B cell (primary cell): Measurements from ENCODE around the gene JADE2. TPM values are rescaled to one million over a fixed set of nuclear protein-coding genes. Genes with fewer than 3 reads are reported as not detected.
A peak's percentile ranks its signal among the peaks of the same experiment; 100 is the strongest.

Experiments
- ATAC-seq: fragments of 200-7000 bp; cut with Tn5 transposase; one replicate; pipeline ENCODE4 v1.10.0; 2021; ENCODE audit warnings: low read depth, mild to moderate bottlenecking, moderate number of reproducible peaks, moderate library complexity
- CTCF ChIA-PET: fragments of 350-600 bp; sonication (Branson Sonifier 250); formaldehyde crosslinking; loops from one replicate; lab custom pipeline; 2021; ENCODE audit warnings: antibody characterized with exemption, inconsistent platforms; lab: Charles Lee
- POLR2A ChIA-PET: fragments of 350-600 bp; sonication (Branson Sonifier 250); formaldehyde crosslinking; loops from one replicate; lab custom pipeline; 2021; ENCODE audit warnings: antibody characterized with exemption; lab: Charles Lee
- DNase-seq: peaks from one replicate; pipeline ENCODE4 v3.0.0; 2013
- H2AFZ ChIP-seq: 2 replicates; pipeline ENCODE4 v1.6.1; 2012; ENCODE audit warnings: mild to moderate bottlenecking, low read depth, low read length; ENCODE audit not compliant: insufficient read depth, poor library complexity, severe bottlenecking
- H3K27ac ChIP-seq, 2 donors: 1 replicate in 1 of 2; 2 replicates in 1 of 2; pipeline ENCODE4 v1.5.1; 2012 to 2013; ENCODE audit warnings: low read length in 2 of 2, mild to moderate bottlenecking in 2 of 2, moderate library complexity in 1 of 2
- H3K27me3 ChIP-seq, 4 experiments: fragments of 200-600 bp in 1 of 4; sonication (generic) in 1 of 4; replicated peaks in 1 of 4; 1 replicate in 2 of 4; 2 replicates in 2 of 4; pipeline versions ENCODE4 v1.6.1 to v1.7.0; 2013 to 2016; ENCODE audit warnings: low read length in 3 of 4, mild to moderate bottlenecking in 2 of 4, mixed read lengths in 1 of 4, moderate library complexity in 1 of 4; ENCODE audit not compliant: insufficient read depth in 4 of 4, control insufficient read depth in 3 of 4; ENCODE audit errors: control extremely low read depth in 1 of 4
- H3K36me3 ChIP-seq, 2 experiments: replicated peaks in 1 of 2; 1 replicate in 1 of 2; 2 replicates in 1 of 2; pipeline versions ENCODE4 v1.6.1 to v1.7.1; 2013; ENCODE audit warnings: low read length in 1 of 2; ENCODE audit not compliant: insufficient read depth in 2 of 2, control insufficient read depth in 1 of 2; ENCODE audit errors: control extremely low read depth in 1 of 2, extremely low read depth in 1 of 2
- H3K4me1 ChIP-seq, 2 donors: fragments of 200-600 bp in 1 of 2; sonication (generic) in 1 of 2; 1 replicate in 1 of 2; 2 replicates in 1 of 2; pipeline versions ENCODE4 v1.5.1 to v1.6.1; 2013 to 2017; ENCODE audit warnings: low read length in 2 of 2; ENCODE audit not compliant: control insufficient read depth in 2 of 2, insufficient read depth in 2 of 2
- H3K4me2 ChIP-seq: replicated peaks from 2 replicates; pipeline ENCODE3; 2012; ENCODE audit warnings: mild to moderate bottlenecking, low read depth, low read length; ENCODE audit not compliant: poor library complexity, severe bottlenecking
- H3K4me3 ChIP-seq, 5 experiments: fragments of 200-600 bp in 1 of 5; sonication (generic) in 1 of 5; 1 replicate in 3 of 5; 2 replicates in 2 of 5; pipeline versions ENCODE4 v1.5.1 to v1.7.0; 2011 to 2016; ENCODE audit warnings: low read length in 4 of 5, mild to moderate bottlenecking in 4 of 5, low read depth in 2 of 5, control low read depth in 1 of 5, moderate library complexity in 1 of 5; ENCODE audit not compliant: insufficient read depth in 1 of 5; ENCODE audit errors: control extremely low read depth in 1 of 5, extremely low read depth in 1 of 5
- H3K79me2 ChIP-seq: fragments of 200-600 bp; sonication (generic); one replicate; pipeline ENCODE4 v1.6.0; 2016; ENCODE audit warnings: low read length; ENCODE audit not compliant: control insufficient read depth, insufficient read depth
- H3K9ac ChIP-seq: fragments of 200-600 bp; sonication (generic); 2 replicates; pipeline ENCODE4 v1.6.1; 2017; ENCODE audit warnings: mild to moderate bottlenecking, low read length, moderate library complexity
- H3K9me3 ChIP-seq, 3 donors: one replicate each; pipeline versions ENCODE4 v1.6.1 to v1.7.1; 2013; ENCODE audit warnings: low read length in 2 of 3; ENCODE audit not compliant: control insufficient read depth in 2 of 3, insufficient read depth in 1 of 3; ENCODE audit errors: control extremely low read depth in 1 of 3
- H4K20me1 ChIP-seq: 2 replicates; pipeline ENCODE4 v1.6.0; 2012; ENCODE audit warnings: mild to moderate bottlenecking, low read length; ENCODE audit not compliant: insufficient read depth, control insufficient read depth, poor library complexity, severe bottlenecking
- H3K27ac Mint-ChIP-seq: one replicate; pipeline ENCODE4 v1.8.0; 2021; ENCODE audit warnings: mixed read lengths
- H3K27me3 Mint-ChIP-seq: one replicate; pipeline ENCODE4 v1.8.0; 2021; ENCODE audit warnings: mixed read lengths
- H3K4me1 Mint-ChIP-seq: one replicate; pipeline ENCODE4 v1.8.0; 2021; ENCODE audit warnings: mixed read lengths
- H3K4me3 Mint-ChIP-seq: one replicate; pipeline ENCODE4 v1.8.0; 2021; ENCODE audit warnings: mixed read lengths
- H3K9me3 Mint-ChIP-seq: one replicate; pipeline ENCODE4 v1.8.0; 2022; ENCODE audit warnings: mixed read lengths; ENCODE audit not compliant: insufficient read depth
- CTCF ChIP-seq: fragments of 200-600 bp; IDR thresholded peaks from one replicate; pipeline ENCODE4 v1.8.0; 2022; ENCODE audit warnings: antibody characterized with exemption, mild to moderate bottlenecking
- EZH2 ChIP-seq: IDR thresholded peaks from 2 replicates; pipeline ENCODE4 v1.6.1; 2012; ENCODE audit warnings: borderline replicate concordance, low read depth, mild to moderate bottlenecking, moderate library complexity, low read length; ENCODE audit not compliant: insufficient read depth, poor library complexity, severe bottlenecking
- WGBS: methylation state at CpG from one replicate; pipeline ENCODE4 v1.1.5; 2013; ENCODE audit warnings: missing lambda C conversion rate; ENCODE audit not compliant: insufficient coverage; 5-methylcytosine and 5-hydroxymethylcytosine counted together
- intact Hi-C: fragments of 100-400 bp; cut with micrococcal nuclease; formaldehyde crosslinking; loops from one replicate; pipeline ENCODE4 v1.10.0; 2022
- polyA plus RNA-seq: library from polyadenylated mRNA; depleted of rRNA; stranded (reverse); fragments of >200 nt; gene quantifications from 2 replicates; pipeline ENCODE4 v1.2.3, GENCODE V29; 2012
- total RNA-seq, 2 donors: library from RNA; stranded (reverse); fragments of 120-200 nt in 1 of 2; gene quantifications; 1 replicate in 1 of 2; 2 replicates in 1 of 2; pipeline versions ENCODE4 v1.2.3 to v1.2.4, GENCODE V29; 2013 to 2022

The JADE2 gene
- total and polyA plus RNA-seq, 2 donors (not counting 1 experiment from before 2014, with no cell fraction given): 80.5 to 247 TPM

GRCh38 chr5:134524272-134524825 is 1.1 kb upstream of the JADE2 start:
- Histone ChIP-seq H3K27me3 (no peaks in the 10 kb centered on the region), H3K4me3 (peak overlapping the region; percentile 89 to 100 (median 98)), H4K20me1 (peaks cover 30% of the 10 kb centered on the region), H3K4me1 (peaks cover 23 to 30% of the 10 kb centered on the region in 2 donors), H3K79me2 (peaks cover 45% of the 10 kb centered on the region), H3K9me3 (no peaks in the 10 kb centered on the region), H3K36me3 (peaks cover 0 to 7% of the 10 kb centered on the region in 2 experiments), H3K4me2 (peak overlapping the region; percentile 92), H2AFZ (peak overlapping the region; percentile 80), H3K9ac (peak overlapping the region; percentile 100), H3K27ac (peak overlapping the region; percentile 99 to 100)
- Mint-ChIP-seq H3K9me3 (no peaks in the 10 kb centered on the region), H3K4me3 (peak overlapping the region; percentile 99), H3K27ac (peak overlapping the region; percentile 99), H3K4me1 (peaks cover 33% of the 10 kb centered on the region), H3K27me3 (no peaks in the 10 kb centered on the region)
- ATAC-seq (peak; percentile 13), DNase-seq (peak; percentile 80)
- ChIA-PET POLR2A (interaction anchor here (0.6 to 6.5 kb wide), 22 partner anchors 9 to 1473 kb away, joined by 3 to 86 read pairs (median 6); partner anchors contain the start of genes CDKN2AIPNL, HSPA4, PCBD2 and PPP2CA), CTCF (interaction anchor here (0.6 to 10.0 kb wide), 14 partner anchors 9 to 360 kb away, joined by 3 to 122 read pairs (median 7); partner anchors contain the start of genes CAMLG, CDKN2AIPNL and PPP2CA)
- under 1% methylated on average over 22 of the region's 40 CpGs for WGBS
- TF ChIP-seq EZH2: no peak
- TF ChIP-seq CTCF: peak; percentile 8
- intact Hi-C loops: loop anchor here (1.0 to 10.0 kb wide), 4 partner anchors 78 to 380 kb away; partner anchors contain the start of genes PCBD2 and SKP1
